Liver (tissue), 3 donors: Measurements from ENCODE around the gene UQCRFS1.

ENCODE experiments used
- CTCF ChIP-seq: fragments of 150-350 bp; IDR thresholded peaks from 2 replicates; pipeline ENCODE4 v1.5.1; 2017; ENCODE audit warnings: improper control_type of control experiment, low read depth, low read length; ENCODE audit not compliant: missing input control
- GABPA ChIP-seq, 2 donors: IDR thresholded peaks in 1 of 2; conservative IDR thresholded peaks in 1 of 2; 2 replicates each; pipeline ENCODE4 v1.6.1; 2016; ENCODE audit warnings: antibody characterized with exemption in 2 of 2, mild to moderate bottlenecking in 1 of 2, moderate library complexity in 1 of 2
- ZBTB33 ChIP-seq: IDR thresholded peaks from 2 replicates; pipeline ENCODE4 v1.6.1; 2016; ENCODE audit warnings: antibody characterized with exemption
- TF ChIP-seq, protein P1 (sequence below): IDR thresholded peaks from 2 replicates; pipeline ENCODE4 v1.6.1; 2016; ENCODE audit warnings: antibody characterized with exemption
- TF ChIP-seq, protein P2 (sequence below): IDR thresholded peaks from 2 replicates; pipeline ENCODE4 v1.6.1; 2016; ENCODE audit warnings: antibody characterized with exemption
- donor health status: healthy.
- donor health status: healthy.

DNA sequence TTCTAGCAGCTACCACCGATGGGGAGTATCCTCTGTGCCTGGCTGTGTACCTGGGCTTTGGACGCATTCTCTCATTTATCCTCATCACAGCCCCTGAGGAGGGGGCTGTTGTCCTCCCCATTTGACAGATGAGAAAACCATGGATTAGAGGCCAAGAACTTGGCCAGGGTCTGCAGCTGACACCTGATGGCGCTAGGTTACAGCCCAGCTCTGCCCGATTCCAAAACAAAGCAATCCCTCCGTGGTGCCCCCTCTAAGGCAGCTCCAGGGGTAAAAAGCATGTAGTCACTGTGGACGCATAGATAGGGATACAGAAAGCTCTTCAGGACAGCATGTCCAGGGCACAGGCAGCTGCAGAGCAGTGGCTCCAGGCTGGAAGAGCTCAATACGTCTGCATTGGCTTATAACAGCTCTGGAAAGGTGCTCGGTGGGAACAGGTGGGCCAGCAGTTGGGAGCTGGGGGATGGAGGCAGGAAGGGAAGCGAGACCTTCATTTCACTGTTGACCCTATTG is 35.4 kb upstream of the UQCRFS1 start:
- TF ChIP-seq CTCF (no peak), ZBTB33 (no peak), GABPA (IDR thresholded peaks at IDR 0.05 in 1 of 2, conservative IDR thresholded peaks at IDR 0.05 in 1 of 2) (no peak)
- TF ChIP-seq, protein P1, sequence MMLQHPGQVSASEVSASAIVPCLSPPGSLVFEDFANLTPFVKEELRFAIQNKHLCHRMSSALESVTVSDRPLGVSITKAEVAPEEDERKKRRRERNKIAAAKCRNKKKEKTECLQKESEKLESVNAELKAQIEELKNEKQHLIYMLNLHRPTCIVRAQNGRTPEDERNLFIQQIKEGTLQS: no peak
- TF ChIP-seq, protein P2, sequence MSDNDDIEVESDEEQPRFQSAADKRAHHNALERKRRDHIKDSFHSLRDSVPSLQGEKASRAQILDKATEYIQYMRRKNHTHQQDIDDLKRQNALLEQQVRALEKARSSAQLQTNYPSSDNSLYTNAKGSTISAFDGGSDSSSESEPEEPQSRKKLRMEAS: no peak
